Epidermal melanocyte (primary cell): ENCODE data around the gene SEMA6D.
"Not testable (repeated sequence)": the region's sequence is repeated elsewhere in the genome, so short reads cannot be mapped to it uniquely, and the experiment has no call there.

Experiments used
- DNase-seq: peaks from one replicate; pipeline ENCODE4 v3.0.0; 2011; ENCODE audit warnings: low spot score; ENCODE audit not compliant: insufficient read length

The SEMA6D gene

GRCh38 chr15:47715856-47716445 is 1.4 kb upstream of the SEMA6D start:
- no peak for DNase-seq

- no peak for DNase-seq
Measured at GRCh38 chr15:47716516-47716915, 789 bp upstream of the SEMA6D start.

- no peak for DNase-seq
Measured at GRCh38 chr15:47718497-47719437, 1.5 kb downstream of the SEMA6D start.

- DNase-seq: no peak
Measured at GRCh38 chr15:47719730-47720129, 2.4 kb downstream of the SEMA6D start.

GRCh38 chr15:47720555-47720954 is 3.2 kb downstream of the SEMA6D start:
- DNase-seq: no peak

- DNase-seq: no peak
Measured at GRCh38 chr15:47721676-47722075, 4.4 kb downstream of the SEMA6D start.

GRCh38 chr15:47724346-47724745 is 7.0 kb downstream of the SEMA6D start:
- DNase-seq: no peak

- DNase-seq: no peak
Measured at GRCh38 chr15:47725051-47725450, 7.7 kb downstream of the SEMA6D start.

- no peak for DNase-seq
Measured at GRCh38 chr15:47725906-47726305, 8.6 kb downstream of the SEMA6D start.

GRCh38 chr15:47726399-47726823 is 9.1 kb downstream of the SEMA6D start:
- DNase-seq: no peak

GRCh38 chr15:47727137-47727536 is 9.8 kb downstream of the SEMA6D start:
- DNase-seq: no peak

- DNase-seq: no peak
Measured at GRCh38 chr15:47727676-47728075, 10.4 kb downstream of the SEMA6D start.

- no peak for DNase-seq
Measured at GRCh38 chr15:47728426-47728825, 11.1 kb downstream of the SEMA6D start.

- no peak for DNase-seq
Measured at GRCh38 chr15:47728886-47729285, 11.6 kb downstream of the SEMA6D start.

- DNase-seq: no peak
Measured at GRCh38 chr15:47731230-47731629, 13.9 kb downstream of the SEMA6D start.

- DNase-seq: no peak
Measured at GRCh38 chr15:47732248-47732647, 14.9 kb downstream of the SEMA6D start.

- DNase-seq: no peak
Measured at GRCh38 chr15:47733085-47733484, 15.8 kb downstream of the SEMA6D start.

GRCh38 chr15:47736143-47736786 is 19.0 kb downstream of the SEMA6D start:
- no peak for DNase-seq

GRCh38 chr15:47737477-47737876 is 20.2 kb downstream of the SEMA6D start:
- no peak for DNase-seq

- DNase-seq: not testable (repeated sequence)
Measured at GRCh38 chr15:47738144-47738825, 21.0 kb downstream of the SEMA6D start.

GRCh38 chr15:47741082-47741481 is 23.8 kb downstream of the SEMA6D start:
- DNase-seq: no peak

- no peak for DNase-seq
Measured at GRCh38 chr15:47741907-47742306, 24.6 kb downstream of the SEMA6D start.
